ENCODE results near the gene OR5C1.
"Not testable (repeated sequence)": the region's sequence is repeated elsewhere in the genome, so short reads cannot be mapped to it uniquely, and the experiment has no call there.

Gene OR5C1

GRCh38 chr9:122819791-122820489, 31.2 kb downstream of the OR5C1 start:
- TF ChIP-seq, protein P1, sequence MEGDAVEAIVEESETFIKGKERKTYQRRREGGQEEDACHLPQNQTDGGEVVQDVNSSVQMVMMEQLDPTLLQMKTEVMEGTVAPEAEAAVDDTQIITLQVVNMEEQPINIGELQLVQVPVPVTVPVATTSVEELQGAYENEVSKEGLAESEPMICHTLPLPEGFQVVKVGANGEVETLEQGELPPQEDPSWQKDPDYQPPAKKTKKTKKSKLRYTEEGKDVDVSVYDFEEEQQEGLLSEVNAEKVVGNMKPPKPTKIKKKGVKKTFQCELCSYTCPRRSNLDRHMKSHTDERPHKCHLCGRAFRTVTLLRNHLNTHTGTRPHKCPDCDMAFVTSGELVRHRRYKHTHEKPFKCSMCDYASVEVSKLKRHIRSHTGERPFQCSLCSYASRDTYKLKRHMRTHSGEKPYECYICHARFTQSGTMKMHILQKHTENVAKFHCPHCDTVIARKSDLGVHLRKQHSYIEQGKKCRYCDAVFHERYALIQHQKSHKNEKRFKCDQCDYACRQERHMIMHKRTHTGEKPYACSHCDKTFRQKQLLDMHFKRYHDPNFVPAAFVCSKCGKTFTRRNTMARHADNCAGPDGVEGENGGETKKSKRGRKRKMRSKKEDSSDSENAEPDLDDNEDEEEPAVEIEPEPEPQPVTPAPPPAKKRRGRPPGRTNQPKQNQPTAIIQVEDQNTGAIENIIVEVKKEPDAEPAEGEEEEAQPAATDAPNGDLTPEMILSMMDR (IDR thresholded peaks at IDR 0.05; ENCODE audit: low read depth, low read length, missing control alignments) = no peak
- no peak for DNase-seq (ENCODE audit: extremely low read depth, low read depth)
- no peak overlapping the region for H3K4me3 ChIP-seq (replicated peaks; ENCODE audit: low read depth, low read length)

DNA sequence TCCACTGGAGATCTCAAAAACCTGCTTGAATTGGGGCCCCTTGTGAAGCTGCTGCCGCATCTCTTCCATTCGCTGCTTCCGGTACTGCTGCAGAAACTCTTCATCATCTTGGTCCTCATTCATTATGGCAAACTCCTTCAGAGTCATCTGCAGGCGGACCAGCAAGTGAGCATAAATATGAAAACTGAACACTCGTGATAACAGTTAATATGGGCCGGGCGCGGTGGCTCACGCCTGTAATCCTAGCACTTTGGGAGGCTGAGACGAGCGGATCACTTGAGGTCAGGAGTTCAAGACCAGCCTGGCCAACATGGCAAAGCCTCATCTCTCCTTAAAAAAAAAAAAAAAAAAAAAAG, 31.7 kb downstream of the OR5C1 start:
- TF ChIP-seq, protein P1 (IDR thresholded peaks at IDR 0.05; ENCODE audit: low read depth, low read length, missing control alignments) = no peak
- DNase-seq (ENCODE audit: extremely low read depth, low read depth) = no peak
- H3K4me3 ChIP-seq (replicated peaks; ENCODE audit: low read depth, low read length) = no peak overlapping the region

GRCh38 chr9:122821278-122821943, 32.7 kb downstream of the OR5C1 start:
- TF ChIP-seq, protein P1 (IDR thresholded peaks at IDR 0.05; ENCODE audit: low read depth, low read length, missing control alignments) = no peak
- no peak overlapping the region for H3K4me3 ChIP-seq (replicated peaks; ENCODE audit: low read depth, low read length)
- no peak for DNase-seq (ENCODE audit: extremely low read depth, low read depth)

- no peak for DNase-seq (ENCODE audit: extremely low read depth, low read depth)
- no peak overlapping the region for H3K4me3 ChIP-seq (replicated peaks; ENCODE audit: low read depth, low read length)
- TF ChIP-seq, protein P1 (IDR thresholded peaks at IDR 0.05; ENCODE audit: low read depth, low read length, missing control alignments) = no peak
Measured at GRCh38 chr9:122822056-122822455, 33.3 kb downstream of the OR5C1 start.

GRCh38 chr9:122822938-122823337, 34.2 kb downstream of the OR5C1 start:
- no peak for DNase-seq (ENCODE audit: extremely low read depth, low read depth)
- H3K4me3 ChIP-seq (replicated peaks; ENCODE audit: low read depth, low read length) = no peak overlapping the region
- TF ChIP-seq, protein P1 (IDR thresholded peaks at IDR 0.05; ENCODE audit: low read depth, low read length, missing control alignments) = no peak

GRCh38 chr9:122827761-122828093, 39.0 kb downstream of the OR5C1 start:
- peak overlapping the region; percentile 93 for H3K4me3 ChIP-seq (replicated peaks; ENCODE audit: low read depth, low read length)
- no peak for DNase-seq (ENCODE audit: extremely low read depth, low read depth)
- TF ChIP-seq, protein P1 (IDR thresholded peaks at IDR 0.05; ENCODE audit: low read depth, low read length, missing control alignments) = no peak

DNA sequence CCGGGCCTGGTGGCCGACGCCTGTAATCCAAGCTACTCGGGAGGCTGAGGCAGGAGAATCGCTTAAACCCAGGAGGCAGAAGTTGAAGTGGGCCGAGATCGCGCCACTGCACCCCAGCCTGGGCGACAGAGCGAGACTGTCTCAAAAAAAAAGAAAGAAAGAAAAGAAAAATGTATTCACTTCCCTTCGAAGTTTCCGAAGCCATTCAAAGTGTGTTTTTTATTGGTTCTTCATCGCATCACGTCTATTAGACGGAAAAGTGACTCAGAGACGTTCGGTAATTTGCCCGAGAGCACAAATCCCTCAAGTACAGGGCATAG, 40.2 kb downstream of the OR5C1 start:
- DNase-seq (ENCODE audit: extremely low read depth, low read depth) = not testable (repeated sequence)
- H3K4me3 ChIP-seq (replicated peaks; ENCODE audit: low read depth, low read length) = peak overlapping the region; percentile 93

Data from HFF-Myc (cell line).